Activated CD8-positive, alpha-beta memory T cell treated with anti-CD3 and anti-CD28 coated beads, Interleukin-2, amount 50 U/mL, for 1 hour (primary cell): ENCODE measurements around the gene AGFG2.
"Not testable (repeated sequence)": the region's sequence is repeated elsewhere in the genome, so short reads cannot be mapped to it uniquely, and the experiment has no call there.

Source experiments
- DNase-seq: peaks from one replicate; pipeline ENCODE4 v3.0.0-alpha.2; 2020; ENCODE audit errors: extremely low read depth

The AGFG2 gene

GRCh38 chr7:100538654-100539435 lies at the start of gene AGFG2:
Gene AGFG2 (plus strand): TSS chr7:100539203. CDS start chr7:100539347, 144 bp downstream.
- peak; percentile 100 for DNase-seq

GRCh38 chr7:100489824-100490223 lies 49.2 kb upstream of the AGFG2 start:
- DNase-seq = no peak

GRCh38 chr7:100490483-100491191 lies 48.4 kb upstream of the AGFG2 start:
- DNase-seq = no peak

- no peak for DNase-seq
These were observed 47.8 kb upstream of the AGFG2 start for GRCh38 chr7:100491192-100491578.

GRCh38 chr7:100492738-100493475 lies 46.1 kb upstream of the AGFG2 start:
- DNase-seq = no peak

GRCh38 chr7:100493476-100494264 lies 45.3 kb upstream of the AGFG2 start:
- no peak for DNase-seq

- no peak for DNase-seq
These were observed 42.5 kb upstream of the AGFG2 start for GRCh38 chr7:100496509-100496908.

GRCh38 chr7:100500743-100501142 lies 38.3 kb upstream of the AGFG2 start:
- not testable (repeated sequence) for DNase-seq

- DNase-seq = not testable (repeated sequence)
These were observed 35.0 kb upstream of the AGFG2 start for GRCh38 chr7:100504031-100504430.

GRCh38 chr7:100504887-100505611 lies 34.0 kb upstream of the AGFG2 start:
- DNase-seq = no peak

GRCh38 chr7:100506356-100506923 lies 32.6 kb upstream of the AGFG2 start:
- no peak for DNase-seq

- no peak for DNase-seq
These were observed 29.8 kb upstream of the AGFG2 start for GRCh38 chr7:100509231-100509630.

- DNase-seq = no peak
These were observed 28.4 kb upstream of the AGFG2 start for GRCh38 chr7:100510437-100511239.

GRCh38 chr7:100513212-100513810 lies 25.7 kb upstream of the AGFG2 start:
- DNase-seq = no peak

GRCh38 chr7:100515072-100515532 lies 23.9 kb upstream of the AGFG2 start:
- DNase-seq = no peak

- DNase-seq = peak; percentile 8
These were observed 22.7 kb upstream of the AGFG2 start for GRCh38 chr7:100516135-100516812.

- no peak for DNase-seq
These were observed 21.7 kb upstream of the AGFG2 start for GRCh38 chr7:100517305-100517704.

GRCh38 chr7:100519580-100519979 lies 19.4 kb upstream of the AGFG2 start:
- DNase-seq = no peak

- no peak for DNase-seq
These were observed 18.9 kb upstream of the AGFG2 start for GRCh38 chr7:100520138-100520537.
